GM21360 (cell line): Measurements from ENCODE around the gene B3GLCT.

Experiments
- ATAC-seq: cut with Tn5 transposase; IDR thresholded peaks from one replicate; pipeline ENCODE4 v1.9.1; 2021; ENCODE audit warnings: mild to moderate bottlenecking, moderate library complexity; ENCODE audit not compliant: unreplicated experiment

The B3GLCT gene

GRCh38 chr13:31267126-31267784, 67.5 kb downstream of the B3GLCT start:
- ATAC-seq: no peak

GRCh38 chr13:31274390-31274789, 74.6 kb downstream of the B3GLCT start:
- no peak for ATAC-seq

- no peak for ATAC-seq
These were observed 76.6 kb downstream of the B3GLCT start for GRCh38 chr13:31276421-31276820.

GRCh38 chr13:31278869-31279268, 79.1 kb downstream of the B3GLCT start:
- no peak for ATAC-seq

GRCh38 chr13:31282741-31283455, 83.1 kb downstream of the B3GLCT start:
- no peak for ATAC-seq

GRCh38 chr13:31286930-31287329, 87.2 kb downstream of the B3GLCT start:
- ATAC-seq: no peak

- no peak for ATAC-seq
These were observed 101.3 kb downstream of the B3GLCT start for GRCh38 chr13:31301119-31301518.

GRCh38 chr13:31310356-31310755, 110.6 kb downstream of the B3GLCT start:
- ATAC-seq: no peak

GRCh38 chr13:31310786-31311185, 111.0 kb downstream of the B3GLCT start:
- no peak for ATAC-seq

GRCh38 chr13:31311921-31312320, 112.1 kb downstream of the B3GLCT start:
- no peak for ATAC-seq

GRCh38 chr13:31314961-31315360, 115.2 kb downstream of the B3GLCT start:
- no peak for ATAC-seq

GRCh38 chr13:31320946-31321345, 121.2 kb downstream of the B3GLCT start:
- no peak for ATAC-seq

- ATAC-seq: no peak
These were observed 121.7 kb downstream of the B3GLCT start for GRCh38 chr13:31321457-31321856.

GRCh38 chr13:31322026-31322425, 122.3 kb downstream of the B3GLCT start:
- ATAC-seq: no peak

GRCh38 chr13:31322702-31323405, 123.1 kb downstream of the B3GLCT start:
- no peak for ATAC-seq

- ATAC-seq: no peak
These were observed 127.5 kb downstream of the B3GLCT start for GRCh38 chr13:31327182-31327860.

GRCh38 chr13:31328549-31329235, 128.9 kb downstream of the B3GLCT start:
- ATAC-seq: no peak

GRCh38 chr13:31330236-31330635, 130.5 kb downstream of the B3GLCT start:
- ATAC-seq: no peak

- no peak for ATAC-seq
These were observed 131.3 kb downstream of the B3GLCT start for GRCh38 chr13:31331068-31331467.

- no peak for ATAC-seq
These were observed 134.8 kb downstream of the B3GLCT start for GRCh38 chr13:31334547-31334946.
